Measurements from ENCODE around the gene STUM.

Gene STUM

DNA sequence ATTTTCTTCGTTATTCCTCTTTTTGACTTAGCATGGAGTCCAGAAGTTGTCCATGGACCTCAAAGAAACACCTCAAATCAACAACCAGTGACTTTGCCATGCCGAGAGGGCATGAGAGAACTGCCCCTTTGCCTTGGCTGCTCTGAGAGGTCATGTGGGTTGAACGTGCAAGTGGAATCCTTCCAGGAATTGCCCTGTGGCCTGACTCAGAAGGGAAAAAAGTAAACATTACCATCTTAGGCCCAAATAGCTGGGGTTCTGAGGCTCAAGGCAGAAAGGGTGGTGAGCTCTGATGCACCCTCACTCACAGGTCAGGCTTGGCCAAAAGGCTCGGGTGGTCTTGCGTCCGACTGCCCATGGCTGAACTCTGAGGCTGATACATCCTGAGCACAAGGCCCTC lies 15.1 kb downstream of the STUM start:
- no peak for DNase-seq

DNA sequence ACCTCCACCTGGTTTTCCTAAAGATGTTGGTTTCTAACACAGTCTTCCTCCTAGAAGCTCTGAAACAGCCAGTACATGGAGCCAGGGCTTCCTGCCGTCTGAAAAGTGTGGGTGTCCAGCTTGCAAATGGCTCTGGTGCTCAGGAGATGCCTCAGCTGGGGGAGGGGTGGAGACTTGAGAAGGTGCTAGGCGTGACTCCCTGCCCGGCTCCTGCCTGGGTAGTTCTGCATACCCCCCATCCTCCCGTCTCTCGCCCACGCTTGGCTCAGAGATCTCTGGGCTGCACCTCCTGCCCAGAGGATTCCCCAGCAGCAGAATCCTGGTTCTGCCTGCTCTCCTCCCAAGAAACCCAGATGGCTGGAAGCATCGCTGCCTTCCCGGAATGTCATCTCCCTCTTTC lies 16.9 kb downstream of the STUM start:
- DNase-seq: no peak

DNA sequence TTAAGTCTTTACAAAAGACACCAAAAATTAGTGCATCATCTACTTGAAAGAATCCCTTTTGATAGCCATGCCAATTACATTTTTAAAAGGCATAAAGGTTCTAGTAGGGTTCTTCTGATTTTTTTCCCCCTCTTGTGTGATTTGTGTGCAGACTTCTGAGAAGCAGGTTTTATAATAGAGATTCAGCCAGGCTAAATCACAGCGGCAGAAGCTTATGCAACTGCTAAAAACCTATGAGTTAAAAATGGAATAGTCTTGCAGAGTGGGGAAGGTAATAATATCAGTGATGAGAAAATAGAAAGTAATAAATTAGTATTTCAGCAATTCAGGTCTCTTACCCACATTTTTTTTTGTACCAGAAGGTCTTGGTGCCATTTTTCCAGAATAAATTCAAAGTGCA lies 17.7 kb downstream of the STUM start:
- DNase-seq: no peak

DNA sequence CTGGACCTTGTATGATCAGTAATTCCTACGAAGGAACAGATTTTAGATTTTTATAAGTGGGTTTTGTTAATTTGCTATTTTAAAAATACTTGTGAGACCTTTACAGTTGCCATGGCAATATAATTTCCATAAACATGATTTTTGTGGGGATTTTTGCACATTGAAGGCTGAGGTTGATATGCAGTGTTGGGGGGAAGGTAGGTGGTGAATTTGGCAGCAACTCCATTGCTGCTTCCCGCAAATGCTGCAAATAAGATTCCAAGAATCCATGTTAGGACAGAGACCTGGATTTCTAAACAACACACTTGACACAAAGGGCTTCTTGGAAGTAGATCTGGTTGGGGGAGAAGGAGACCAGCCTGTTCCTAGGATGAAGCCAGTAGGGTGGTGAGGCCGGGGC lies 18.2 kb downstream of the STUM start:
- DNase-seq: no peak

DNA sequence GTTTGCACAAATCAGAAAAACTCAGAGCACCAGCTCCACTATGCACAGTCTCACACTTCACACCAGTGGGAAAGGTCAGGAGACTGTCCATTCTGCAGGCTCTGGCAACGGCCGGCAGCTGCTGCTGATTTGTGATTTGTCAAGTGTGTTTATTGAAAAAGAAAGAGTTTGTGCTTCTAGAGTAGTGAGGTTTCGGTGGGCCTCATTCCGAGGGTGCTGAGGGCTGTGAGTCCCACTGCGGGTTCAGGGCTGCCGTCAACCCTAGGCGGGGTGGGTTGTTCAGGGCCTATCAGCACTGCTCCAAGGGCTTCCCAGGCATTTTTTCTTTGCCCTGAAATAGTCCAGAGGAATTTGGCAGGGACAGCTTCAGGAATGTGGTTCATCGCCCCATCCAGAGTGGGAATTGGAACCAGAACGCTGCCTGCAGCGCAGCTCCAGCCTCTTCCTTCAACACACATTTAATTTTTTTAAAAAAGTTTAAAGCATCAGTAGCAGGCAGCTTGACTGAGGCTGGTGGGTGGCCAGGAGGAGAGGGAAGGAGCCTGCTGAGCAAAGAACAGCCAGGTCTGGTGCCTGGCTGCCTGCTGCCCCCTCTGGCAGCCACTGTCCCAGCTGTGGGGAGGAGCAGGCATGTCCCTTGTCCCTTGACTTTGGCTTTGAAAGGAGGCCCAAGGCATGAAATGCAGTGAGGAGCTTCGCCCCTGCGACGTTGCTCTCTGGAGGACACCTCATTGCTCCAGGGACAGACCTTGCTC lies 19.7 kb downstream of the STUM start:
- DNase-seq: no peak

DNA sequence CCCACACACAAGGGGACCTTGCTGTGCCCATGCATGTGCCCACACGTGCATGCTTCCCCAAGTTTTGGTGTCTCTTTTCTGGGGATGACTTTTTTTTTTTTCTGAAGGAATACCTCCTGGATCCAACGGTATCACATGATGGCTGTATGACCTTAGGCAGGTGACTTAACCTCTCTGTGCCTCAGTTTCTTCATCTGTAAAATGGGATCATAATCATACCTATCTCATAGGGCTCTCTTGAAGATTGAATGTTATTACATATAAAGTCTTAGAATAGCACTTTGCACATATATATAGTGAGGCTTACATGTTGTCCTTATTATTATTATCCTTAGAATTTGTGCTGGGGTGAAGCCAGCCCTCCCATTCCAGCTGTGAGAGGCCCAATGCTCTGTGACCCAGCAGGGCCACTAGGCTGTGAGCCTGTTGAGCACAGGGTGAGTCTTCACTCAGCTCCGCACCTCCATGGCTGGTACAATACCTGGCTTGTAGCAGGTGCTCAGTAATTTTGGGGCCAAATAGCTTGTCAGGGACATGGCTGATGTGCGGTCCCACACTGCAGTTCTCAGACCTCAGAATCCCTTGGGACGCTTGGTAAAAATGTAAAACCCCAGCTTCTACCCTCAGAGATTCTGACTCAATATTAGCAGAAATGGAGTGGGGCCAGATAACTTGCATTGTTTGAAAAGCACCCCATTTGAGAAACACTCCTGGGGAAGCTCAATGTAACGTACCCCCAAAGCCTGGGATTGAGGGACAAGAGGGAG lies 20.6 kb downstream of the STUM start:
- no peak for DNase-seq

DNA sequence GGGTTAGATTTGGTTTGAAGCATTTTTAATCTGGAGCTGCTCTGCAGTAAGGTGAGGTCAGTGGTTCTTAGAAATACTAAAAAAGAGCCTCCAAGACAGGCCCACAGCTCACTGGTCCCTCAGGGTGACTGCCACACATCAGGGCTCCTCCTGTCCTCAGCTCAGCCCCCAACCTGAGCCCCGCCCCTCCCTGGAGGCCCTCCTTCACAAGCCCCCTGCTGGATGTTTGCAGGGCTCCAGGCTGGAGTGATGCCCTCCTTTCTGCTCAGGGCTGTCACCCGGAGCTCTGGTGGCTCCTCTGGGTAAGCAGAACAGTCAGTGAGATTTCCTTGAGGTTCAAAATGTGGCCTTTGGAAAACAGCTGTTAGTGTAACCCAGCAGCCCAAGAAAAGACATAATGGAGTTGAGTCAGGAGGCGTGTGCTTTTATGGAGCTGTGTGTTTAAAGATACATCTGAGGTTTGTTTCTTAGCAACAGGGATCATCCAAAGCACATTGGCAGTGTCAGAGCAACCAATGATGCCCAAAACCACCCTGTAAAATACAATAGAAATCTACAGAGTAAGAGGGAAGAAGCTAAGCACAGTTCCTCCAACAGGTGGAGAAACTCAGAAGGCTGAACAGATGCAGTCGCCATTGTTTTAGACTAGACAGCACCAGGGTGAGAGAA lies 21.4 kb downstream of the STUM start:
- no peak for DNase-seq

DNA sequence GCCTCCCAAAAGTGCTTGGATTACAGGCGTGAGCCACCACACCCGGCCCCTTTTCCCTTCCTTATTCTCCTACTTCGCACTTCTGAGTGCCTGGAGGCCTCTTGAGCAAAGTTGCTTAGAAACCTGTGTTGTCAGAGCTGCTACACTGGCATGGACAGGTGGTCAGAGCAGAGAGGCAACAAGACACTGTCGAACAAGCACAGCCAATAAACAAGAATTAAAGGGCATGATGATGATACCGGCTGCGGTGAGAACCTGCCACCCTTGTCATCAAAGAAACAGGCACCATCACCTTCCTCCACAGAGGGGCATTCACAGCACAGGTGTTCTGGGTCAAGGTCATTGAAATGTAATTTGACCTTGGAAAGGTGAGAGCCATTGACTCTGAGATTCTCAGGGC lies 23.3 kb downstream of the STUM start:
- no peak for DNase-seq

DNA sequence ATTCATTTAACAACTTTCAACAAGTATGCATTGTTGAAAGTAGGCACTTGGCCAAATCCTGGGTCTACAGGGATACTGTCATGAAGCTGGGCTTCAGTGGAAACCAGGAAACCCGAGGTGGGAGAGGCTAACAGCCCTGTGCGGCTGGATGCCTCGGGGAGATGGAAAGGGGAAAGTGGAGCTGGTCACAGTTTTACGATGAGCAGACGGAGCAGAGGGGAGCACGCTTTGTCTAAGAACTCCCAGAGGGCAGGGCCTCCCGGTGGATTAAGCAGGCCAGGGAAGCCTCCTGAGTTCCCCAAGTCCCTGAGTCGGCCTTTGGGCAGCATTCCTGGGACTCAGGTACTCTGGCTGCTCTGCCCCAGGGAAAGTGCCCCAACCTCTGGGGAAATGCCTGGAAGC lies 23.8 kb downstream of the STUM start:
- DNase-seq: no peak

DNA sequence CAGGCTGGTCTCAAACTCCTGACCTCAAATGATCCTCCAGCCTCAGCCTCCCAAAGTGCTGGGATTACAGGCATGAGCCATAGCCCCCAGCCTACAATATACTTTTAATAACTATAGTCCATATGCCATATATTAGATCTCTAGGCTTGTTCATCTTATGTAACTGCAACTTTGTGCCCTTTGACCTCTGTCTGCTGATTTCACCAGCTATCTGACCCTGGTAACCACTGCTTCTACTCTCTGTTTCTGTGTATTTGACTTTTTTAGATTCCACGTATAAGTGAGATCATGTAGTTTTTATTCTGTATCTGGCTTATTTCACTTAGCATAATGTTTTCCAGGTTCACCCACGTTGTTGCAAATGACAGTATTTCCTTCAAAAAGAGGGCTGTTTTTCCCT lies 25.5 kb downstream of the STUM start:
- DNase-seq: no peak

DNA sequence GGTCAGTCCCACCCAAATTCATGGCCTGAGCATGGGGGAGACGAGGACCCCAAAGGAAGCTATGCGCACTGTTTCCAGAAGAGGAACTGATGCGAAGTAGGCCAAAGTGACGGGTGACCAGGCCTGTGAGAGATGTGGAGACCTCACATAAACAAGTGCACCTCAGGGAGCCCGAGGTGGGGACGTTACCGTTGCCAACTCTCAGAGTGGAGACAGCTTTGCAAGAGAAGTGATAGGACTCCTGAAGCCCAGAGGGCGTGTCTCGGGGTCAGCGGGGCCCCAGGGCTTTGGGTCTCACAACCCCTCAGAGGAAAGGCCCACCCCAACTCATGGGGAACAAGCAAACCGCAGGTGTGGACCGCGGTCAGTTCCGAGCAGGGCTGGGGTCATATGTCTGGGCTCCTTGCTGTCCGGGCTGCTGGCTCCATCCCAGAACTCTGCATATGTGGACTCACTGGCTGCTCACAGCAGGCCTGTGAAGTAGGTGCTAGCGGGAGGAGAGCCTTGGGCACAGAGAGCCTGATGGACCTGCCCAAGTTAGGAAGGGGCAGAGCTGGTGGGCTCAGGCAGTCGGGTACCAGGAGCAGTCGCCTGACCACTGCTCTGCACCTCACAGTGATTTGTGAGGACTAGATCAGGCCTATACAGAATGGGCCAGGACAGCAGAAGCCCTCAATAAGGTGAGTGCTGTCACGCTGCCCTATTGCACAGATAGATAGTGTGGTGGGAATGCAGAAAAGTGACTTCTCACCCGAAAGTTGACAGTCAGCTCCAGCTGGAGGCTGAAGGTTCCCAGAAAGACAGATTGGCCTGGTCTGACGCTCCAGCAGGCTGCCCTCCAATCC lies 26.2 kb downstream of the STUM start:
- no peak for DNase-seq

DNA sequence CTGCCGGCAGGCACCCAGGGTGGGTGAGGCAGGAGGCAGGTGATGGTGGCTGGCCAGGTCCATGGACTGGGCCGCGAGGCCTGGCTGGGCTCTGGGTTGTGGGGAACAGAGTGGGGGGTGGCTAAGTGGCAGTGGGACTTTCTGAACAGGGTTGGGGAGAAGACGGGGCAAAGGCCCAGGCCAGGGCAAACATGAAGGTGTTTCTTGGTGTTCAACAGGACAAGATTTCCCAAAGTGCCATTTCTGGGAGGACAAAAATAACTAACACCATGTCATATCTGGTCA lies 26.8 kb downstream of the STUM start:
- DNase-seq: no peak

DNA sequence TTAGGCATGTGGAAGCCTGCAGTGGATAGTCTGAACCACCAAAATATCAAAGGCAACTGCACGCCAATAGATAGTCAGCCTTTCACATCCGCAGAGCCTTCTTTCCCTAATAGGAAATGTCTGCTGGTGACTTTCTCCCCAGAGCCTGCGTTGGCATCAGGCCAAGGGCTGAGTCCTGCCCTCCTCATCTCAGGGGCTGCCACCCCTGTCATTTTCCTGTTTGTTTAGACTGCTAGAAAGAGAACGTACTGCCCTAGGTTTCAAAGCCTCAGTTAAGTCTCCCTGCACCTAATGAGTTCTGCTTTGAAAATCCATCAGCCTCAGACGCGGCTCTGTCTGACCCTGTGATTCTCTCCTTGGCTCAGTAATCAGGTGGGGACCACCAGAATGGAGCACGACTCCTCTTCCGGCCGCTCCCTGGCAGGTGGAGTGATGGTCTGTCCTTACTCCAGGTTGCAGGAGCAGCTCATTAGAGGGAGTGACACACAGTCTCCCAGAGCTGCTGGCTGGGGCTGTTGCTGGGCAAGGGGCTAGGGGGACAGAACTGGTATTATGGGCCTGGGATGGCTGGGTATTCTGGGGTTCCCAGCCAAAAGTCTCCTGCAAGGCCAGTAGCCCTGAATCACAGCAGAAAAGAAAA lies 27.3 kb downstream of the STUM start:
- no peak for DNase-seq

DNA sequence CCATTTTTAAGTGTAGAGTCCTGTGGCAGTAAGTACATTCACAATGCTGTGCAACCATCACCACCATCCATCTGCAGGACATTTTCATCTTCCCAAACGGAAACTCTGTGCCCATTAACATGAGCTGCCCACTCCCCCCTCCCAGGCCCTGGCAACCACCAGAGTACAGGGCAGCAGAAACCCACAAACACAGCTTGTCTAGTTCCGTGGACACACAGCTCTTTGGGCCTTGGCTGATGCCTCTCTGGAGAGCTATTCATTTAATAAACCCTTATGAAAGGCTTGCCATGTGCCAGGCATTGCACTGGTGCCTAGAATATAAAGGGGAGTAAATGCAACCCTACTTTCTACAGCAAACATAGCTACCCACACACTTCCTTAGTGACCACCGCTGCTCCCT lies 28.0 kb downstream of the STUM start:
- DNase-seq: no peak

DNA sequence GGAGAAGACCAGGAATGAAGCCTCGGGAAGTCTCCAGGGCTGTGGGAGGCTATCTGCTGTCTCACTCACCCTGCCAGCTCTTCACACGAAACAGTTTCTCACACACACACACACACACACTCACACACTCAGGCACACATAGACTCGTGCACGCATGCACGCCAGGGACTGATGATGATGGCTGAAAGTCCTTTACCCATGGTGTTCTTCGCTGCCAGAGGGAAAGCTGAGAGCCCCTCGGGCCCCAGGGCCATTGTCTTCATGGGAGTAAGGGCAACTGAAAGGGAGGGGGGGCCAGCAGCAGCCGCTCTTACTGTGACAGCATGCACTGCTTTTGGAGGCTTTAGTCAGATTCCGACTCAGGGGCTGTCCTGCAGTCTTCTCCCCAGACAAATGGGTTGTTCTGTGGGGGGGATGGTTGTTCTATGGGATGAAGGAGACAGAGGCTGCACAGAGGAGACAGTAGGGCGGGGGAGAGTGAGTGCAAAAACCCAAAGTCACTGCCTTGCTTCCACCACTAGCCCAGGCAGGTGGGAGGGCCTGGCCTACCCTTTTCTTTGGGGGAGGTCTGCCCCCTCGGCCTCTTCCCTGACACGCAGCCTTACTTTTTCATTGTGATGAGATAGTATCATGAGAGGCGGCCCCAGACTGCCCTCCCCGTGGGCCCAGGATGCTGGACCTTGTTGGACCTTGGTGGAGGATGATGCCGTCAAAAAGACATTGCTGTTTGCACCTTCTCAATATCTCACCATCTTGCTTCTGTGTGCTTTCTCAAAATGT lies 29.0 kb downstream of the STUM start:
- no peak for DNase-seq

DNA sequence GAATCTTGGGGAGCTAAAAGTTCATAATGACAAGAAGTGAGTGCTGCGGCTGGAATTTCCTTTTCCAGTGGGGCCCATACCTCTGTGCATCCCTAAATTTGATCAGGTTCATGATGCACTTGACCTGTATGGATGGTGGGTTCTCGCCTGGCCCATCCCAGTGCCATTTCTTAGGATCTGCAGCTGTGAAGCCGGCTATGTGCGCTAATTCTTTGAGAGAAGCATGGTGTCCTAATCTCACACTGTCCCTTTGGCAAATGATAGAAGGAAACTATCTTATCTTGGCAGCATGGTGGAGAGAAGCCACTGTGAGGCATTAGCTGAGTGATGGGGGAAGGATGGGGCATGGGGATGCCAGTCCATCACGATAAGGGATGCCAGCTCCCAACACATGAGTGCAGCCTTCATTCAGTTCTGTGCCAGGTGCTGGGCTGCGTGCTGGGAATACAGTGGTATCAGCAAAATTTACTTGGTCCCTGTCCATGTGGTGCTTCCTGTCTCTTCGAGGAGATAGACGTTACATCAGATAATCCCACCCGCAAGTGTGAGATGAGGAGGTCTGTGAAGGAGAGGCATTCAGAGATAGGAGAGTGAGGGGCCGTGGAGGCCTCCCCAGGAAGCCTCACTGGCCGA lies 30.5 kb downstream of the STUM start:
- no peak for DNase-seq

DNA sequence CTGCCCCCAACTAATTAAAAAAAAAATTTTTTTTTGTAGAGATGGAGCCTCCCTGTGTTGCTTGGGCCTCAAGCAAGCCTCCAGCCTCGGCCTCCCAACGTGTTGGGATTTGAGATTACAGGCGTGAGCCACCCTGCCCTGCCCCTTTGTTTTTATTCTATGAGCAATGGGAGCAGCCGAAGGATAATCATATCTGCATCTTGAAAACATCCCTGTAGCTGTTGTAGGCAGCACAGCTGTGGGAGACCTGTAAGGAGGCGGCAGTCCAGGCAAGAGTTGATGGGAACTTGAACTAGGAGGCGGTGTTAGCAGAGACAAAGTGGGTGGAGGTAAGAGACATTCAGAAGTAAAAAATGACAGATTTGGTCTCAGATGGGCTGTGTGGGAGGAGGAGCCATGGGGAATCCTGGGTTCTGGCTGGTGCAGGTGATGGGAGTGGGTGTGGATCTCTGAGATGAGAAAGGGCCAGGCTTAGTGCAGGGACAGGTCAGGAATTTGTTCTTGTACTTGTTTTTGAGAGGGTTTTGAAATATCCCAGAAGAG lies 31.3 kb downstream of the STUM start:
- DNase-seq: no peak

DNA sequence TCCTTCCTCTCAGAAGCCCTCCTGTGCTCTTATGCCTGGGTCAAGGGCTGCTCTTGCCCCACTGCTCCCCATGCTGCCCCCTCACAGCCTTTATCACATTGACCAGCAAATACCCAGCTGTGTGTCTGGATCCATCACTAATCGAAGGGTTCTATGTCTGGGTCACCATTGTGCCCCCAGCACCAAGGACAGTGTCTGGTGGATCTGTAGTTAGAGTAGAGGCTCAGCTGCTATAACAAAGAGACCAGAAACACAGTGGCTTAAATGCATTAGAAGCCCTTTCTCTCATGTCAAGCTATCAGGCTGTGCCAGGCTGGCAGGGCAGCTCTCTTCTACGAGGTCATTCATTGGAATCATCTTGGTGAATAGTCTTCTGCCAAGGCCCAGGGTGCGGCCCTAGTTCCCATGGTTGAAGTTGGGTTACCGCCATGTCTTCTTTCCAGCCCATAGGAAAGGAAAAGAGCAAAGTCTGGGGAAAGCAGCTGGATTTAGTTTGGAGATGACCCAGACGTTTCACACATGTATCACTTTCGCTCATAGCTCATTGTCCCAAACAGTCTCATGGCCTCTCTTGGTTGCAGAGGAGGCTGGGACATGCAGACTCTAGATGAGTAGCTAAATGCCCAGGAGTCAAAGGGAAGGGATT lies 32.2 kb downstream of the STUM start:
- no peak for DNase-seq

DNA sequence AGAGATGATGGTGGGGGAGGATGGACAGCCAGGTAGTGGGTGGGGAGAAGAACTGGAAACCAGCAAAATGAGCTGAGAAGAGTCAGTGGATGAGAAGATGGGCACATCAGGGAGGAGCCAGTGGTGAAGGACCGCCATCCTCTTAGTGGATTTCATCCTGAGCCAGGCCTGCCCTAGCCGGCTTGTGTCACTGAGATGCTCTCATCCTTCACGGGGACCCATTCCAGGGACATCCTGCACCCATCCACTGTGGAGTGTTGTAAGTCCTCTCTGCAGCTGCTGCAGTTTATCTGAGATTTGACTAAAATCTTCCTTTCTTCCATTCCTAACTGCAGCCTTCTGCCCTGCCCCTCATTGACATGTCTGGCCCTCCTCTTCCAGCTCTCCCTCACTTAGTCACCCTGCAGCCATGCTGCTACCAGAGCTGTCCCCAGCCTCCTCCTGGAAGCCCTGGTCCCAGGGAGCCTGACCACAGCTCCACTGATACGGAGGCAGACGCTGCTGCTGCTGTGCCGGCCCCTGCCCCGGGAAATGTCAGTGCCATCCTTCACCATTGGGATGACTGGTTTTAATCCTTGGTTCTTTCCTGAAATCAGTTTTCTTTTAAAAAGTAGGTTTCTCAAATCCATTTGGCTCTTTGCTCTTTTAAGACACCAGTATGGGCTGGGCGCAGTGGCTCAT lies 33.2 kb downstream of the STUM start:
- DNase-seq: no peak

DNA sequence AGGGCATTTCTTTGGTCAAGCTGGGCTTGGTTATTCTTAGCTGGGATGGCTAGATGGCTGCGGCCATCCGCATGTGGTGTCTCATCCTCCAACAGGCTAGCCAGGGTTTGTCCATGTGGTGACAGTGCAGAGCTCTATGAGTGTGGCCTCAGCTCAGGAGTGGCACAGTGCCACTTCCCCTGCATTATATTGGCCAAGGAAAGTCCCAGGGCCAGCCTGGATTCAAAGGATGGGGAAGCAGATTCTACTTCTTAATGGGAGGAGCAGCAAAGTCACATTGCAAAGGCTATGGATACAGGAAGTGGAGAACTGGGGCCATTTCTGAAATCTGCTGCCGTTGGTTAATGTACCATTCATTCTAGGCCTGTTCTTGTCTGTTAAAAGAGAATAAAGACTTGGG lies 34.4 kb downstream of the STUM start:
- no peak for DNase-seq

Measured in activated CD4-positive, CD25-positive, alpha-beta regulatory T cell treated with anti-CD3 and anti-CD28 coated beads, Interleukin-2, amount 50 U/mL, for 72 hours (primary cell).